Central memory CD8-positive, alpha-beta T cell (primary cell): Measurements from ENCODE around the gene ARHGAP10.
"Not testable (repeated sequence)": the region's sequence is repeated elsewhere in the genome, so short reads cannot be mapped to it uniquely, and the experiment has no call there.

ENCODE experiments used
- ATAC-seq: fragments of 150-1000 bp; cut with Tn5 transposase; replicated peaks from 2 replicates; pipeline ENCODE4 v1.10.0; 2022; ENCODE audit warnings: mild to moderate bottlenecking, moderate FRiP score, moderate number of reproducible peaks; ENCODE audit not compliant: poor library complexity, severe bottlenecking; ENCODE audit errors: extremely low read depth
- DNase-seq, 2 donors: peaks; one replicate each; pipeline ENCODE4 v3.0.0; 2021; ENCODE audit warnings: low spot score in 2 of 2
- H3K27ac Mint-ChIP-seq: one replicate; pipeline ENCODE4 v1.8.0; 2022; ENCODE audit warnings: low read depth, mild to moderate bottlenecking, moderate library complexity, mixed read lengths
- H3K27me3 Mint-ChIP-seq: one replicate; pipeline ENCODE4 v1.8.0; 2022; ENCODE audit warnings: mixed read lengths
- H3K36me3 Mint-ChIP-seq: one replicate; pipeline ENCODE4 v1.8.0; 2022; ENCODE audit warnings: mild to moderate bottlenecking, moderate library complexity, mixed read lengths; ENCODE audit not compliant: insufficient read depth
- H3K4me1 Mint-ChIP-seq: one replicate; pipeline ENCODE4 v1.8.0; 2022; ENCODE audit warnings: mixed read lengths
- H3K4me3 Mint-ChIP-seq: one replicate; pipeline ENCODE4 v1.8.0; 2022; ENCODE audit warnings: mild to moderate bottlenecking, moderate library complexity, mixed read lengths
- H3K9me3 Mint-ChIP-seq: one replicate; pipeline ENCODE4 v1.8.0; 2022; ENCODE audit warnings: mixed read lengths

Gene ARHGAP10

GRCh38 chr4:147791865-147792264 lies 60.0 kb downstream of the ARHGAP10 start:
- DNase-seq: no peak
- H3K36me3 Mint-ChIP-seq: peaks cover 1% of the 10 kb centered on the region
- H3K9me3 Mint-ChIP-seq: no peaks in the 10 kb centered on the region
- peaks cover 40% of the 10 kb centered on the region for H3K4me1 Mint-ChIP-seq
- ATAC-seq: no peak
- H3K27ac Mint-ChIP-seq: peak overlapping the region; percentile 95
- no peaks in the 10 kb centered on the region for H3K27me3 Mint-ChIP-seq
- peak overlapping the region; percentile 80 for H3K4me3 Mint-ChIP-seq

GRCh38 chr4:147793569-147794313 lies 61.9 kb downstream of the ARHGAP10 start:
- peaks cover 1% of the 10 kb centered on the region for H3K36me3 Mint-ChIP-seq
- DNase-seq: no peak
- H3K27me3 Mint-ChIP-seq: no peaks in the 10 kb centered on the region
- H3K4me1 Mint-ChIP-seq: peaks cover 46% of the 10 kb centered on the region
- no peak overlapping the region for H3K27ac Mint-ChIP-seq
- peak overlapping the region; percentile 8 for H3K4me3 Mint-ChIP-seq
- ATAC-seq: peak; percentile 53
- H3K9me3 Mint-ChIP-seq: no peaks in the 10 kb centered on the region

GRCh38 chr4:147794314-147794680 lies 62.4 kb downstream of the ARHGAP10 start:
- ATAC-seq (no peak), DNase-seq (no peak)
- Mint-ChIP-seq H3K27ac (no peak overlapping the region), H3K4me1 (peaks cover 48% of the 10 kb centered on the region), H3K27me3 (no peaks in the 10 kb centered on the region), H3K4me3 (no peak overlapping the region), H3K36me3 (peaks cover 1% of the 10 kb centered on the region), H3K9me3 (no peaks in the 10 kb centered on the region)

- Mint-ChIP-seq H3K36me3 (peaks cover 2% of the 10 kb centered on the region), H3K9me3 (no peaks in the 10 kb centered on the region), H3K27me3 (no peaks in the 10 kb centered on the region), H3K4me1 (peaks cover 54% of the 10 kb centered on the region), H3K4me3 (no peak overlapping the region), H3K27ac (no peak overlapping the region)
- ATAC-seq (peak; percentile 64), DNase-seq (no peak)
Measured at GRCh38 chr4:147794787-147795413, 63.0 kb downstream of the ARHGAP10 start.

GRCh38 chr4:147799057-147799456 lies 67.2 kb downstream of the ARHGAP10 start:
- H3K27me3 Mint-ChIP-seq, ATAC-seq, H3K4me3 Mint-ChIP-seq, DNase-seq, H3K9me3 Mint-ChIP-seq, H3K36me3 Mint-ChIP-seq, H3K27ac Mint-ChIP-seq: not testable (repeated sequence)
- H3K4me1 Mint-ChIP-seq: peaks cover 45% of the 10 kb centered on the region

GRCh38 chr4:147799986-147800555 lies 68.2 kb downstream of the ARHGAP10 start:
- Mint-ChIP-seq H3K4me1 (peaks cover 39% of the 10 kb centered on the region), H3K36me3 (peaks cover 2% of the 10 kb centered on the region), H3K27ac (peak overlapping the region; percentile 80), H3K4me3 (peak overlapping the region; percentile 43), H3K27me3 (no peaks in the 10 kb centered on the region), H3K9me3 (no peaks in the 10 kb centered on the region)
- ATAC-seq (peak; percentile 97), DNase-seq (peak; percentile 33 to 61)

- Mint-ChIP-seq H3K27ac (no peak overlapping the region), H3K9me3 (no peaks in the 10 kb centered on the region), H3K4me1 (peaks cover 38% of the 10 kb centered on the region), H3K4me3 (no peak overlapping the region), H3K27me3 (no peaks in the 10 kb centered on the region), H3K36me3 (peaks cover 2% of the 10 kb centered on the region)
- no peak for DNase-seq
- no peak for ATAC-seq
Measured at GRCh38 chr4:147801820-147802219, 69.9 kb downstream of the ARHGAP10 start.

GRCh38 chr4:147802346-147802745 lies 70.5 kb downstream of the ARHGAP10 start:
- DNase-seq (no peak), ATAC-seq (no peak)
- H3K9me3 Mint-ChIP-seq: no peaks in the 10 kb centered on the region
- no peaks in the 10 kb centered on the region for H3K27me3 Mint-ChIP-seq
- no peak overlapping the region for H3K27ac Mint-ChIP-seq
- no peak overlapping the region for H3K4me3 Mint-ChIP-seq
- H3K4me1 Mint-ChIP-seq: peaks cover 33% of the 10 kb centered on the region
- H3K36me3 Mint-ChIP-seq: peaks cover 2% of the 10 kb centered on the region

GRCh38 chr4:147805946-147806345 lies 74.1 kb downstream of the ARHGAP10 start:
- ATAC-seq (no peak), DNase-seq (no peak)
- peaks cover 8% of the 10 kb centered on the region for H3K4me1 Mint-ChIP-seq
- no peaks in the 10 kb centered on the region for H3K36me3 Mint-ChIP-seq
- no peak overlapping the region for H3K4me3 Mint-ChIP-seq
- no peak overlapping the region for H3K27ac Mint-ChIP-seq
- H3K27me3 Mint-ChIP-seq: no peaks in the 10 kb centered on the region
- H3K9me3 Mint-ChIP-seq: no peaks in the 10 kb centered on the region

- Mint-ChIP-seq H3K36me3 (no peaks in the 10 kb centered on the region), H3K4me1 (peaks cover 6% of the 10 kb centered on the region), H3K4me3 (no peak overlapping the region), H3K27me3 (no peaks in the 10 kb centered on the region), H3K9me3 (no peaks in the 10 kb centered on the region), H3K27ac (no peak overlapping the region)
- no peak for ATAC-seq
- no peak for DNase-seq
Measured at GRCh38 chr4:147808447-147808846, 76.6 kb downstream of the ARHGAP10 start.

- DNase-seq: no peak
- Mint-ChIP-seq H3K27ac (no peak overlapping the region), H3K36me3 (no peaks in the 10 kb centered on the region), H3K4me3 (no peak overlapping the region), H3K4me1 (peaks cover 6% of the 10 kb centered on the region), H3K9me3 (no peaks in the 10 kb centered on the region), H3K27me3 (no peaks in the 10 kb centered on the region)
- no peak for ATAC-seq
Measured at GRCh38 chr4:147809211-147809610, 77.3 kb downstream of the ARHGAP10 start.

- DNase-seq (no peak), ATAC-seq (no peak)
- Mint-ChIP-seq H3K4me1 (peaks cover 16% of the 10 kb centered on the region), H3K9me3 (no peaks in the 10 kb centered on the region), H3K4me3 (no peak overlapping the region), H3K27ac (no peak overlapping the region), H3K36me3 (no peaks in the 10 kb centered on the region), H3K27me3 (no peaks in the 10 kb centered on the region)
Measured at GRCh38 chr4:147811878-147812277, 80.0 kb downstream of the ARHGAP10 start.
